ENCODE data around the gene KCNC3. TPM values are rescaled to one million over a fixed set of nuclear protein-coding genes. Genes with fewer than 3 reads are reported as not detected.
A peak's percentile ranks its signal among the peaks of the same experiment; 100 is the strongest.

KCNC3 gene
- total RNA-seq, 1 donor from 2014 or later: not detected

DNA sequence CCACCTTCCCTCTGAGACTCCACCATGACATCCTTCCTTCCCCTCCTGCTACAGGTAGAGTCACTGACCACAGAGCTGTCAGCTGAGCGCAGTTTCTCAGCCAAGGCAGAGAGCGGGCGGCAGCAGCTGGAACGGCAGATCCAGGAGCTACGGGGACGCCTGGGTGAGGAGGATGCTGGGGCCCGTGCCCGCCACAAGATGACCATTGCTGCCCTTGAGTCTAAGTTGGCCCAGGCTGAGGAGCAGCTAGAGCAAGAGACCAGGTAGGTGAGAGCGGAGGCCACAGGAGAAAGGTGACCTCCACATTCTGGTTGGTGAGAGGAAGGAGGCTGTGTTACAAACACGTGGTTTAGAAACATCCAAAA is 27.6 kb downstream of the KCNC3 start:
- H3K4me3 ChIP-seq (ENCODE audit: low read depth, low read length): no peak overlapping the region
- DNase-seq (ENCODE audit: low read depth) (no peak), FAIRE-seq (no peak)
- TF ChIP-seq, protein P1, sequence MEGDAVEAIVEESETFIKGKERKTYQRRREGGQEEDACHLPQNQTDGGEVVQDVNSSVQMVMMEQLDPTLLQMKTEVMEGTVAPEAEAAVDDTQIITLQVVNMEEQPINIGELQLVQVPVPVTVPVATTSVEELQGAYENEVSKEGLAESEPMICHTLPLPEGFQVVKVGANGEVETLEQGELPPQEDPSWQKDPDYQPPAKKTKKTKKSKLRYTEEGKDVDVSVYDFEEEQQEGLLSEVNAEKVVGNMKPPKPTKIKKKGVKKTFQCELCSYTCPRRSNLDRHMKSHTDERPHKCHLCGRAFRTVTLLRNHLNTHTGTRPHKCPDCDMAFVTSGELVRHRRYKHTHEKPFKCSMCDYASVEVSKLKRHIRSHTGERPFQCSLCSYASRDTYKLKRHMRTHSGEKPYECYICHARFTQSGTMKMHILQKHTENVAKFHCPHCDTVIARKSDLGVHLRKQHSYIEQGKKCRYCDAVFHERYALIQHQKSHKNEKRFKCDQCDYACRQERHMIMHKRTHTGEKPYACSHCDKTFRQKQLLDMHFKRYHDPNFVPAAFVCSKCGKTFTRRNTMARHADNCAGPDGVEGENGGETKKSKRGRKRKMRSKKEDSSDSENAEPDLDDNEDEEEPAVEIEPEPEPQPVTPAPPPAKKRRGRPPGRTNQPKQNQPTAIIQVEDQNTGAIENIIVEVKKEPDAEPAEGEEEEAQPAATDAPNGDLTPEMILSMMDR (IDR thresholded peaks at IDR 0.05; ENCODE audit: insufficient read depth, low read length, severe bottlenecking): no peak
- no peaks in the 10 kb centered on the region for H3K27me3 ChIP-seq (ENCODE audit: control insufficient read depth, insufficient read depth, low read length)
- no peaks in the 10 kb centered on the region for H3K36me3 ChIP-seq (ENCODE audit: control insufficient read depth, insufficient read depth, low read length)

DNA sequence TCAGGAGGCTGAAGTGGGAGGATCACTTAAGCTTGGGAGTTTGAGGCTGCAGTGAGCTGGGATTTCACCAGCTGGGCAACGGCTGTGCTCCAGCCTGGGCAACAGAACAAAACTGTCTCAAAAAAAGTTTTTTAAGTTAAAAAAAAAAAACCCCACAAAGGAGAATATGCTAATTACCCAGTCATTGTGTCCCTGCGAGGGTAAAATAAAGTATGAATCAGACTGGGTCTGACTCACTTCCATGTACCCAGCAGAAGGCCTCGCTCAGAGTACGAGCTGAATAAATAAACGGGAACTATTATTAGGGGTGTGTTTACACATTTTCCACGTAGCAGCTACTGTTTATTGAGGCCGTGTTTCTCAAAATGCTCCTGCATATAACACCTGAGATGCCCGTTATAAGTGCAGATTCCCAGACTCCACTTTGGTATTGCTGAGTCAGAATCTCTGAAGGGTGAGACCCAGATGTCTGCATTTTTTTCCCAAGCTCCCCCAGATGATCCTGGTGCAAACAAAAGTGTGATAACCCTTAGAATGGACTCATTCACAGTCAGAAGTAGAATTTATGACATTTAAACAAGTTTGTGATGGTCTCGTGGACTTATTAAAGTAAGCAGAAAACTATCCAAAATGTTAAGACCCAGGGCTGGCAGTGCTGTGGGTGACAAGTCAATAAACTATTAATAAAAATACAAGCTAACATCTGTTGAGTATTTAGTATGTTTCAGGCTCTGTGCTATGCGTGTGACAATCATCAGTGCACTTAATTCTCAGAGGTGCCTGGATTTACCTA is 28.2 kb downstream of the KCNC3 start:
- no peaks in the 10 kb centered on the region for H3K27me3 ChIP-seq (ENCODE audit: control insufficient read depth, insufficient read depth, low read length)
- no peak overlapping the region for H3K4me3 ChIP-seq (ENCODE audit: low read depth, low read length)
- H3K36me3 ChIP-seq (ENCODE audit: control insufficient read depth, insufficient read depth, low read length): no peaks in the 10 kb centered on the region
- peak; percentile 77 for DNase-seq (ENCODE audit: low read depth)
- FAIRE-seq: no peak
- TF ChIP-seq, protein P1 (IDR thresholded peaks at IDR 0.05; ENCODE audit: insufficient read depth, low read length, severe bottlenecking): no peak

DNA sequence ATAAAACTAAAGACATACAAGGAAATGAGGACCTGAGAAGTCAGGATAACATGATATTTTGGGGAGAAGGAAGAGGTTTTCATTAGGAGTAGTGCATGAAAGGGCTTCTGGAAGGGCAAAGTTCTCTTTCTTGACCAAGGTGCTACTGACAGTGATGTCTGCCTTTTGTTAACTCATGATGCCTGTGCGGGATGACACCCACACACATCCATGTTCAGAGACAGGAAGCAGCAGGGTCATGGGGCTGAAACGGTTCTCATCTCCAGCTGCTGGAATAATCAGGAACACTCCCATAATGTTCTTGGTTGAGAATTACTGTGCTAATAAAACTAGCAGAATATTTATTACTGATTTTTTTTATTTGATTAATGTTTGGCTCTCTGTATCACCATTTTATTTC is 29.1 kb downstream of the KCNC3 start:
- DNase-seq (ENCODE audit: low read depth) (no peak), FAIRE-seq (no peak)
- no peaks in the 10 kb centered on the region for H3K27me3 ChIP-seq (ENCODE audit: control insufficient read depth, insufficient read depth, low read length)
- H3K4me3 ChIP-seq (ENCODE audit: low read depth, low read length): no peak overlapping the region
- TF ChIP-seq, protein P1 (IDR thresholded peaks at IDR 0.05; ENCODE audit: insufficient read depth, low read length, severe bottlenecking): no peak
- H3K36me3 ChIP-seq (ENCODE audit: control insufficient read depth, insufficient read depth, low read length): no peaks in the 10 kb centered on the region

DNA sequence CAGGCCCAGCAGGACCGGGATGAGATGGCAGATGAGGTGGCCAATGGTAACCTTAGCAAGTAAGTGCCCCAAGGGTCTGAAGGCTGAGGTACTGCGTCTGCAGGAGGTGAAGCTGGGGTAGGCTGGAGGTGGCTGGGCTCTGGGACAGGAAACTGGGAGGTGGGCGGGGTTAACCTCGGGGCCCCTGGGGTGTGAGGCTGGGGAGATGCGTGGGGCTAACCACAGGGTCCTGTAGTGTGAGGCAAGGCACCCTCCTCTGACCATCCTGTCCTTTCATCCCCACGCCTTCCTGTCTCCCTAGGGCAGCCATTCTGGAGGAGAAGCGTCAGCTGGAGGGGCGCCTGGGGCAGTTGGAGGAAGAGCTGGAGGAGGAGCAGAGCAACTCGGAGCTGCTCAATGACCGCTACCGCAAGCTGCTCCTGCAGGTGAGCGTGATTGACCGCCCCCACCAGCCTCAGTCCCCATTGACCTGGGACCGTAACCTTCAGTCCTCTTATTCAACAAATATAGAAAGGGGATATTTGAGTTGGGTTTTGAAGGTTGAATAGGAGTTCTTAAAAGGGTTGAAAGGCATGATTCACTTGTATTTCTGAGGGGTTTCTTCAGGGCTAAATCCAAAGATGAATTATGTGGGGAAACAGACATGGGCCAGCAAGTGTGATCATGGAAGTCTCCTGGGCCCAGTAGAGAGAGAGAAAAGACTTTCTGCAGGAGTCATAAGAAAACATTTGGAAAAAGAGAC is 35.7 kb downstream of the KCNC3 start:
- H3K27me3 ChIP-seq (ENCODE audit: control insufficient read depth, insufficient read depth, low read length): no peaks in the 10 kb centered on the region
- no peak for DNase-seq (ENCODE audit: low read depth)
- TF ChIP-seq, protein P1 (IDR thresholded peaks at IDR 0.05; ENCODE audit: insufficient read depth, low read length, severe bottlenecking): no peak
- H3K4me3 ChIP-seq (ENCODE audit: low read depth, low read length): no peak overlapping the region
- no peaks in the 10 kb centered on the region for H3K36me3 ChIP-seq (ENCODE audit: control insufficient read depth, insufficient read depth, low read length)
- FAIRE-seq: no peak

DNA sequence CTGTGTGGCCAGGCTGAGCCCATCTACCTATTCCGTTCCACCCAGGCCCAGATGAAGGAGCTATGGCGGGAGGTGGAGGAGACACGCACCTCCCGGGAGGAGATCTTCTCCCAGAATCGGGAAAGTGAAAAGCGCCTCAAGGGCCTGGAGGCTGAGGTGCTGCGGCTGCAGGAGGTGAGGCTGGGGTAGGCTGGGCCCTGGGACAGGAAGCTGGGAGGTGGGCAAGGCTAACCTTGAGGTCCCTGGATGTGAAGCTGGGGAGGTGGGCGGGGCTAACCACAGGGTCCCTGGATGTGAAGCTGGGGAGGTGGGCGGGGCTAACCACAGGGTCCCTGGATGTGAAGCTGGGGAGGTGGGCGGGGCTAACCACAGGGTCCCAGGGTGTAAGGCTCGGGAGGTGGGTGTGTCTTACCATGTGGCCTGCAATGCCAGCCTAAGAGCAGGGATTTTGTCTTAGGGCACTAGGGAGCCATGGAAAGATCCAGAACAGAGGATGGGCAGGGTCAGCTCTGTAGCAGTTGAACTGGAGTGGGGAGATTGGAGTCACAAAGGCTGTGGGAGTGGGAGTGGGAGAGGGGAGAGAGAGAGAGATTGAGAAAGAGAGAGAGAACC is 36.9 kb downstream of the KCNC3 start:
- TF ChIP-seq, protein P1 (IDR thresholded peaks at IDR 0.05; ENCODE audit: insufficient read depth, low read length, severe bottlenecking): no peak
- DNase-seq (ENCODE audit: low read depth): no peak
- no peak for FAIRE-seq
- H3K27me3 ChIP-seq (ENCODE audit: control insufficient read depth, insufficient read depth, low read length): no peaks in the 10 kb centered on the region
- no peak overlapping the region for H3K4me3 ChIP-seq (ENCODE audit: low read depth, low read length)
- H3K36me3 ChIP-seq (ENCODE audit: control insufficient read depth, insufficient read depth, low read length): no peaks in the 10 kb centered on the region
